ENCODE results near the gene ZNF174. TPM values are rescaled to one million over a fixed set of nuclear protein-coding genes. Genes with fewer than 3 reads are reported as not detected.

Gene ZNF174
- total RNA-seq (2014; rRNA removed) (9.5 and 11.3 TPM in 2 replicates), Bru-seq, nascent RNA (percentile 69 among the genes with signal in this experiment), BruChase-seq, experiment 1, labeled RNA remaining after a 6-hour chase (percentile 82 among the genes with signal in this experiment), BruChase-seq, experiment 2, labeled RNA remaining after a 2-hour chase (percentile 89 among the genes with signal in this experiment)
- long read RNA-seq, transcript ZNF174-201 (3 exons, 2,260 nt): major isoform, 8 of 21 reads
- long read RNA-seq, partial matches to known transcripts: 1 of 21 reads
- long read RNA-seq, other reads (novel, unspliced or antisense): 5 of 21 reads

- BruUV-seq (replicated peaks): no TSS peak
- H4K20me1 ChIP-seq (ENCODE audit: low read length): no peaks in the 10 kb centered on the region
- H3F3A ChIP-seq (ENCODE audit: low read length, unreplicated experiment): no peaks in the 10 kb centered on the region
- DNase-seq (peak; percentile 97), ATAC-seq (peak; percentile 97)
- ChIA-PET POLR2A (ENCODE audit: unreplicated experiment) (interaction anchor here (0.6 kb wide), 1 partner anchor 36 kb away, joined by 7 read pairs; no protein-coding TSS in a partner anchor), CTCF (no interaction called here)
- peak within 1 kb of the TSS; percentile 91 for H3K9ac ChIP-seq (ENCODE audit: low read length)
- no peaks in the 10 kb centered on the region; the same call in 1 of the 2 replicates for H3K9me3 ChIP-seq (ENCODE audit: low read length)
- H3K27me3 ChIP-seq (ENCODE audit: low read length): no peaks in the 10 kb centered on the region
- H3K4me3 ChIP-seq (ENCODE audit: low read length): peak within 1 kb of the TSS; percentile 99
- intact Hi-C loops (cut with micrococcal nuclease): loop anchor here (1.0 to 2.0 kb wide), 2 partner anchors 58 to 118 kb away; partner anchors contain the start of gene ZNF263
- no peaks in the 10 kb centered on the region for H3K9me2 ChIP-seq (replicated peaks; ENCODE audit: low read length)
- no peaks in the 10 kb centered on the region for H3K4me1 ChIP-seq (ENCODE audit: insufficient read depth, low read length)
- H3K36me3 ChIP-seq (ENCODE audit: low read depth, low read length): peaks cover 43% of the 10 kb centered on the region
- TF ChIP-seq EZH2 (IDR thresholded peaks at IDR 0.05; ENCODE audit: low read length, unreplicated experiment) (no peak), EZH2phosphoT487 (IDR thresholded peaks at IDR 0.05; ENCODE audit: borderline replicate concordance, low read length) (no peak), CTCF (conservative IDR thresholded peaks at IDR 0.05; ENCODE audit: low read depth, low read length) (no peak)
- H3K79me2 ChIP-seq (ENCODE audit: low read length): peaks cover 28% of the 10 kb centered on the region
- H3K4me2 ChIP-seq (ENCODE audit: low read length): peak within 1 kb of the TSS; percentile 88
- peak within 1 kb of the TSS; percentile 95 for H2AFZ ChIP-seq (ENCODE audit: low read length)
- peak within 1 kb of the TSS; percentile 8; the same call in 1 of the 2 replicates for H3K27ac ChIP-seq (ENCODE audit: low read length)
Observed at GRCh38 chr16:3400779-3401688, at the start of gene ZNF174, which contains the start of gene ZSCAN32. Gene ZNF174 (plus strand): TSS chr16:3401215. CDS start chr16:3402005, 790 bp downstream. Gene ZSCAN32 (minus strand): TSS chr16:3401004. CDS start chr16:3397557, 3,447 bp downstream.

DNA sequence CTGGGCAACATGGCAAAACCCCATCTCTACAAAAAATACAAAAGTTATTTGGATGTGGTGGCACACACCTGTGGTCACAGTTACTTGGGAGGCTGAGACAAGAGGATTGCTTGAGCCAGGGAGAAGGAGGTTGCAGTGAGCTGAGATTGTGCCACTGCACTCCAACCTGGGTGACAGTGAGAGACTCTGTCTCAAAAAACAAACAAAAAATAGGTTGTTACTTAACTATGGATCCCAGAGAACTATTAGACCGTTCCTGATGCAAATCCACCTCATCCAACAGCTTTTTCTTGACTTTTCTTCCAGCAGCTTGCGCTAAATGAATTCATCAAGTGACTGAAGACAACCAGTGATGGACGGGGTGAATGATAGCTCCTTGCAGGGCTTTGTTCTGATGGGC is 45.4 kb upstream of the ZNF174 start, which contains the start of gene OR2C1:
TSS of gene OR2C1 (plus strand) at position 301 of the 400 bp plus-strand sequence. CDS start at position 353, 52 bp downstream.
- Histone ChIP-seq H3K27ac (ENCODE audit: low read length) (no peak within 1 kb of the TSS), H3K4me3 (ENCODE audit: low read length) (no peak within 1 kb of the TSS), H3F3A (ENCODE audit: low read length, unreplicated experiment) (no peaks in the 10 kb centered on the region), H3K4me1 (ENCODE audit: insufficient read depth, low read length) (no peaks in the 10 kb centered on the region), H4K20me1 (ENCODE audit: low read length) (no peaks in the 10 kb centered on the region), H3K9me2 (replicated peaks; ENCODE audit: low read length) (no peaks in the 10 kb centered on the region), H3K79me2 (ENCODE audit: low read length) (no peaks in the 10 kb centered on the region), H3K9me3 (ENCODE audit: low read length) (no peaks in the 10 kb centered on the region), H3K4me2 (ENCODE audit: low read length) (no peak within 1 kb of the TSS), H3K9ac (ENCODE audit: low read length) (no peak within 1 kb of the TSS), H2AFZ (ENCODE audit: low read length) (no peak within 1 kb of the TSS), H3K27me3 (ENCODE audit: low read length) (0 out of 2 replicates have a peak, but pooled peaks cover 1% of the 10 kb centered on the region), H3K36me3 (ENCODE audit: low read depth, low read length) (no peaks in the 10 kb centered on the region)
- DNase-seq: no peak
- BruUV-seq (replicated peaks): no TSS peak
- ChIA-PET POLR2A (ENCODE audit: unreplicated experiment) (no interaction called here), CTCF (no interaction called here)
- TF ChIP-seq EZH2 (IDR thresholded peaks at IDR 0.05; ENCODE audit: low read length, unreplicated experiment) (no peak), CTCF (conservative IDR thresholded peaks at IDR 0.05; ENCODE audit: low read depth, low read length) (no peak), EZH2phosphoT487 (IDR thresholded peaks at IDR 0.05; ENCODE audit: borderline replicate concordance, low read length) (no peak)
- no peak for ATAC-seq
- intact Hi-C loops (cut with micrococcal nuclease): no loop called here

All from PC-3 (cell line).